Testis (tissue), 2 donors: ENCODE measurements around the gene STAT4.

ENCODE experiments used
- CTCF ChIP-seq, 3 experiments: fragments of 450-650 bp in 2 of 3; fragments of 200-600 bp in 1 of 3; sonication (generic) in 1 of 3; IDR thresholded peaks; one replicate each; pipeline ENCODE4 v1.5.1; 2016 to 2019; ENCODE audit warnings: antibody characterized with exemption in 3 of 3, mild to moderate bottlenecking in 2 of 3, moderate library complexity in 1 of 3
- POLR2A ChIP-seq: fragments of 450-650 bp; IDR thresholded peaks from one replicate; pipeline ENCODE4 v1.6.1; 2017; ENCODE audit warnings: antibody characterized with exemption, mild to moderate bottlenecking, moderate library complexity

GRCh38 chr2:191018643-191019119 is 132.1 kb downstream of the STAT4 start:
- no peak for TF ChIP-seq CTCF (IDR thresholded peaks at IDR 0.05)
- no peak for TF ChIP-seq POLR2A
